ENCODE measurements around the gene CHST15. TPM values are rescaled to one million over a fixed set of nuclear protein-coding genes. Genes with fewer than 3 reads are reported as not detected.

CHST15 gene
- total RNA-seq, 1 donor from 2014 or later = 11.1 TPM

GRCh38 chr10:123965973-123966895, 127.2 kb downstream of the CHST15 start:
- Histone ChIP-seq H3K36me3 (ENCODE audit: control insufficient read depth, insufficient read depth, low read length) (no peaks in the 10 kb centered on the region), H3K27me3 (ENCODE audit: control insufficient read depth, insufficient read depth, low read length) (peaks cover 5% of the 10 kb centered on the region), H3K4me3 (ENCODE audit: low read depth, low read length) (no peak overlapping the region)
- no peak for FAIRE-seq
- DNase-seq (ENCODE audit: low read depth) = no peak
- no peak for TF ChIP-seq CTCF (IDR thresholded peaks at IDR 0.05; ENCODE audit: insufficient read depth, low read length, severe bottlenecking)

- no peak for DNase-seq (ENCODE audit: low read depth)
- no peaks in the 10 kb centered on the region for H3K36me3 ChIP-seq (ENCODE audit: control insufficient read depth, insufficient read depth, low read length)
- no peak for TF ChIP-seq CTCF (IDR thresholded peaks at IDR 0.05; ENCODE audit: insufficient read depth, low read length, severe bottlenecking)
- no peak for FAIRE-seq
- H3K4me3 ChIP-seq (ENCODE audit: low read depth, low read length) = no peak overlapping the region
- peaks cover 2% of the 10 kb centered on the region for H3K27me3 ChIP-seq (ENCODE audit: control insufficient read depth, insufficient read depth, low read length)
These were observed 128.4 kb downstream of the CHST15 start for GRCh38 chr10:123964953-123965352.

GRCh38 chr10:123962756-123963530, 130.5 kb downstream of the CHST15 start:
- FAIRE-seq (no peak), DNase-seq (ENCODE audit: low read depth) (no peak)
- no peaks in the 10 kb centered on the region for H3K36me3 ChIP-seq (ENCODE audit: control insufficient read depth, insufficient read depth, low read length)
- H3K27me3 ChIP-seq (ENCODE audit: control insufficient read depth, insufficient read depth, low read length) = peaks cover 2% of the 10 kb centered on the region
- no peak overlapping the region for H3K4me3 ChIP-seq (ENCODE audit: low read depth, low read length)
- TF ChIP-seq CTCF (IDR thresholded peaks at IDR 0.05; ENCODE audit: insufficient read depth, low read length, severe bottlenecking) = no peak

- DNase-seq (ENCODE audit: low read depth) = no peak
- no peak for FAIRE-seq
- H3K27me3 ChIP-seq (ENCODE audit: control insufficient read depth, insufficient read depth, low read length) = no peaks in the 10 kb centered on the region
- no peaks in the 10 kb centered on the region for H3K36me3 ChIP-seq (ENCODE audit: control insufficient read depth, insufficient read depth, low read length)
- no peak overlapping the region for H3K4me3 ChIP-seq (ENCODE audit: low read depth, low read length)
- TF ChIP-seq CTCF (IDR thresholded peaks at IDR 0.05; ENCODE audit: insufficient read depth, low read length, severe bottlenecking) = no peak
These were observed 135.2 kb downstream of the CHST15 start for GRCh38 chr10:123958241-123958640.

Other genes with a start within 250 kb of the CHST15 start
- gene CPXM2, start 201.8 kb downstream of the CHST15 start, total RNA-seq = under 0.01 and 0.26 TPM in 2 replicates